Measurements from ENCODE around the gene NUP98.
"Not testable (repeated sequence)": the region's sequence is repeated elsewhere in the genome, so short reads cannot be mapped to it uniquely, and the experiment has no call there.

NUP98 gene

DNA sequence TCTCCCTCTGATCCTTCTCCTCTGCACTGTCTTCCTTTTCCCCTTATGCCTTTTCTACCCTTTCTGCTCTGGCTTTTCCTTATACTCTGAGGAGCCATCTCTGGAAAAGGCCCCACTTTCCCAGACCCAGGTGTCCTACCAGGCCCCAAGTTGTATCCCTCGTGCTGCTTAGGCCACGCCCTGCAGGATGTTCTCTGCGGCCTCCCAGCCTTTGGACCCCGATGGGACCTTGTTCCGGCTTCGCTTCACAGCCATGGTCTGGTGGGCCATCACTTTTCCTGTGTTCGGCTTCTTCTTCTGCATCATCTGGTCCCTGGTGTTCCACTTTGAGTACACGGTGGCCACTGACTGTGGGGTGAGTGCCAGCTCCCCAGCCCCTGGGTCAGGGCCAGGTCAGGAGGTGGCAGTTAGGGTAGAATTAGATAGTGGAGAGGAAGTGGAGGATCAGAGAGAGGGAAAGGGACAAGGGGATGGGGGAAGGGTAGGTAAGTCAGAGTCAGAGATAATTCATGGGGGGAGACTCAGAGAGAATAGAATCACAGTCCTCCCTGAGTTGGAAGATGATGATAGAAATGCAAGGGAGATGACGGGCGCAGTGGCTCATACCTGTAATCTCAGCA lies 19.9 kb upstream of the NUP98 start:
- H3K27ac Mint-ChIP-seq: peak overlapping the region; percentile 16
- DNase-seq (no peak), ATAC-seq (replicated peaks) (no peak)
- no peaks in the 10 kb centered on the region for H3K4me1 Mint-ChIP-seq
- no peaks in the 10 kb centered on the region for H3K9me3 Mint-ChIP-seq
- no peak overlapping the region for H3K4me3 Mint-ChIP-seq
- no peaks in the 10 kb centered on the region for H3K27me3 Mint-ChIP-seq
- H3K36me3 Mint-ChIP-seq: peaks cover 27 to 31% of the 10 kb centered on the region in 2 donors

DNA sequence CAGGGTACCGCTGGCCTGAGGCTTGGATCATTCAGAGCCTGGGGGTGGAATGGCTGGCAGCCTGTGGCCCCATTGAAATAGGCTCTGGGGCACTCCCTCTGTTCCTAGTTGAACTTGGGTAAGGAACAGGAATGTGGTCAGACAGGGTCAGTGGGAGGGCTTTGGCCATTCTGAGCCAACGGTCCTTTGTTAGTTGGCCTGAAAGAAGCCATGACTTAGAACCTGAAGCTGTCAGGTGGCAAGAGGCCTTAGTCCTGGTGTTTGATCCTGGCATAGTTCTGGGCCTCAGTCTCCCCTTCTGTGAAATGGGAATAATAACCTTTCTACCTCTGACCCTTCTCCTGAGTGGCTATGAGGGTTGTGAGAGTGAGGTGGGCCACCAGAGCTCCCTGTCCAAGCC lies 19.3 kb upstream of the NUP98 start:
- Mint-ChIP-seq H3K27me3 (no peaks in the 10 kb centered on the region), H3K4me1 (no peaks in the 10 kb centered on the region), H3K27ac (no peak overlapping the region), H3K4me3 (no peak overlapping the region), H3K36me3 (peaks cover 30 to 31% of the 10 kb centered on the region in 2 donors), H3K9me3 (no peaks in the 10 kb centered on the region)
- no peak for DNase-seq
- ATAC-seq (replicated peaks): no peak

DNA sequence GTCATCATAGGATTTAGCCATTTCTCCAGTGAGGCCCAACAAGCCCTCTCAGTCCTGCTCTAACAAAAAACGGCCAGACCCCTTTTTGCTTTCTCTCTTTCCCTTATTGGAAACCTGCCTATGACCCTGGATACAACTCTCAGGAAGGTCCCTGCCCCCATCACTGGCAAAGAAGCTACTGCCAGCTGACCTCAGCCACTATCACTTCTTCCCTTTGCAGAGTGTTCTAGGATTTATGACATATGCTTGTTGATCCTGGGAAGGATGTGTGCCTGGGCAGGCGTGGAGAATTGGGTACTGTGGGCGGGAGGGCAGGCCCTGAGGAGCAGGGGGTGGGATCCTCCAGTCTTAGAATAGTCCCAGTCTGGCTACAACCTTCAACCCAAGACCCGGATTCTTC lies 18.5 kb upstream of the NUP98 start:
- Mint-ChIP-seq H3K36me3 (peaks cover 35 to 36% of the 10 kb centered on the region in 2 donors), H3K9me3 (no peaks in the 10 kb centered on the region), H3K4me3 (no peak overlapping the region), H3K27ac (no peak overlapping the region), H3K4me1 (no peaks in the 10 kb centered on the region), H3K27me3 (no peaks in the 10 kb centered on the region)
- no peak for ATAC-seq (replicated peaks)
- no peak for DNase-seq

DNA sequence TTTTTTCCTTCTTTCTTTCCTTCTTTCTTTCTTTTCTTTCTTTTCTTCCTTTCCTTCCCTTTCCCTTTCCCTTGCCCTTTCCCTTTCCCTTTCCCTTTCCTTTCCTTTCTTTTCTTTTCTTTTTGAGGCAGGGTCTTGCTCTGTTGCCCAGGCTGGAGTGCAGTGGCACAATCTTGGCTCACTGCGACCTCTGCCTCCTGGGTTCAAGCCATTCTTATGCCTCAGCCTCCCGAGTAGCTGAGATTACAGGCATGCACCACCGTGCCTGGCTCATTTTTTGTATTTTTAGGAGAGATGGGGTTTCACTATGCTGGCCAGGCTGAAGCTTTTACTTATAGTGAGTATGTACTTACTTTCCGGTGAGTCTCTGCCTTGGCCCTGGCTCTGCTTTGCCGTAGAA lies 17.5 kb upstream of the NUP98 start:
- not testable (repeated sequence) for H3K9me3 Mint-ChIP-seq; ATAC-seq (replicated peaks); H3K27ac Mint-ChIP-seq; DNase-seq; H3K4me3 Mint-ChIP-seq; H3K27me3 Mint-ChIP-seq; H3K4me1 Mint-ChIP-seq
- H3K36me3 Mint-ChIP-seq: peaks cover 32 to 35% of the 10 kb centered on the region in 2 donors

DNA sequence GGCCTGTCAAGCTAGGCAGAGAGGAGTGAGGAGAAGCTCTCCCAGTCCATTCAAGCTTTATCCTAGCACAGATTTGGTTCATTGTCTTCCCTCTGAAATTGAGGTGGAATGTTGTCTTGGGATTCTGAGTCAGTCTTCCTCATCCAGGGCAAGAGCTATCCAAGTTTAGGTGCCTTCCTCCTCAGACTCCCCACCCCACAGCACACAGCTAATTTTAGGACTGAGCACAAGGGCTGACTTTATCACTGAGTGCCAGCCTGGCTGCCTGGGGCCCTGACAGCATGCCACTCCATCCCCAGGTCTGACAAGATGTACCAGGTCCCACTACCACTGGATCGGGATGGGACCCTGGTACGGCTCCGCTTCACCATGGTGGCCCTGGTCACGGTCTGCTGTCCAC lies 13.6 kb upstream of the NUP98 start:
- ATAC-seq (replicated peaks) (no peak), DNase-seq (no peak)

DNA sequence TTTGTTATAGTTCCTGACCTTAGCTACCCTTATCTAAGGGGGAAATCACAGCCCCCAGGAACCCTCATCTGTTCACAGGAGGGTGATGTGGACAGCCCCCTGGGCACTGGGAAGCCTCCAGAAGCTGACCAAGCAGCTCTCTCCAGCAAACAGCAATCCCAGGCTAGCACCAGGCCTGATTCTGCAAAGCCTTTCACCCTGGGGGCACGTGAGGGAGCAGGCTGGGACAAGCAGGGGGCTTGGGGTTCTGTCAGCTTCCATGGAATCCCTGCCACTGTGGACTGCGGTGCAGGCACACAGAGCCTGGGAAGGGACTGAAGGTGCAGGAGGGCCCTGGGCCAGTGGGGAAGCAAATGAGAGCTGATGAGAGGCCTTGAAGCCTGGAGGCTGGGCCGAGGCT lies 13.1 kb upstream of the NUP98 start:
- no peak overlapping the region for H3K4me3 Mint-ChIP-seq
- H3K4me1 Mint-ChIP-seq: peaks cover 13% of the 10 kb centered on the region in 2 donors
- no peaks in the 10 kb centered on the region for H3K9me3 Mint-ChIP-seq
- H3K27ac Mint-ChIP-seq: peak overlapping the region; percentile 25
- H3K36me3 Mint-ChIP-seq: peaks cover 11 to 17% of the 10 kb centered on the region in 2 donors
- ATAC-seq (replicated peaks) (no peak), DNase-seq (no peak)
- H3K27me3 Mint-ChIP-seq: no peaks in the 10 kb centered on the region

More for the DNA sequence above, 13.6 kb upstream of the NUP98 start:
- no peaks in the 10 kb centered on the region for H3K9me3 Mint-ChIP-seq
- no peaks in the 10 kb centered on the region for H3K27me3 Mint-ChIP-seq
- H3K36me3 Mint-ChIP-seq: peaks cover 16 to 19% of the 10 kb centered on the region in 2 donors
- peaks cover 13% of the 10 kb centered on the region in 2 donors for H3K4me1 Mint-ChIP-seq
- no peak overlapping the region for H3K4me3 Mint-ChIP-seq
- H3K27ac Mint-ChIP-seq: no peak overlapping the region

DNA sequence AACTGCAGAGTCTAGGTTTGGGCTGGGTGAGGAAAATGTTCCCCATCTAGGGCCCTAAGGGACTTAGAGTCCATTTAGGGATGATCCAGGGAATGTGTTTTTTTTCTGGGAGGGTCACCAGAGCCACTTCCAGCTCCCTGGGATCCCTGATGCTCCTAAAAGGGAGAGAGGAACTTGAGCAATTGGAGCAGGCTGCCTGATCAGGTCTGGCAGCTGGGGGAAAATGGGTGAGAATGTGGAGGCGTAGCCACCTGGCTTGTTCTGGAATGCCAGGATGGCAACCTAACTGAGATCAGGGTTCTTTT lies 12.2 kb upstream of the NUP98 start:
- Mint-ChIP-seq H3K4me1 (peaks cover 13% of the 10 kb centered on the region in 2 donors), H3K36me3 (peaks cover 7 to 14% of the 10 kb centered on the region in 2 donors)

DNA sequence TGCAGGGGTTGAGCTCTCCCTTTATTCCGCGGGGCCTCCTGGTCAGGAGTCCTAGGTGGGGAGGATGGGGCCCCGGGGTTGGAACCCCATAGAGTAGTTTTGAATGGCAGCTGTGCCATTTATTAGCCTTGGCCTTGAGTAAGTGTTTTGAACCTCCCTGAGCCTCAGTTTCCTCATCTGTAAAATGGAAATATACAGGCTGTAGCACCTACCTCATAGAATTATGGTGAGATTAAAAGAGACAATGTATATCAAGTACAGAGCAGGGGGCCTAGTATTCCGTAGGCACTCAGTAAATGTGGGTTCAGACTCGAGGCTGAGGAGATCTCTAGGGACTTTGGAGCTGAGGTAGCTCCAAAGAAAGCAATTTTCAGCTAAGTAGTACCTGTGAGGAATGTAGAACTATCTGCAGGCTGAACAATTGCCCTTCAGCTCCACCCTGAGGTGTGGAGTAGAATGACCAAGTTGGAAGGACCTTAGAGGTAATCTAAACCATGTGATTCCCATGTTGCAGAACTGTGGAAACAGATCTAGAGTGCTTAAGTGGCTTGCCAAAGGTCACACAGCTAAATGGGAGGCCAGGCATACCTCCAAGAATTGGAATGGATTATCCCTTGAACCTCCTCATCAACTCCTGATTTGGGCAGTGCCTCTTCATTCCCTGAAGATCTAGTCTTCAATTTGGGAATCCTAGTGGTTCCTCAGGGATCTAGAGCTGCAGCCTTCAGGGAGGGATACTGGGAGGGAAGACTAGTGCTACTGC lies 11.7 kb upstream of the NUP98 start:
- Mint-ChIP-seq H3K4me3 (peak overlapping the region; percentile 93 to 95), H3K9me3 (no peaks in the 10 kb centered on the region), H3K27ac (peak overlapping the region; percentile 52), H3K36me3 (peaks cover 4 to 12% of the 10 kb centered on the region in 2 donors), H3K27me3 (no peaks in the 10 kb centered on the region), H3K4me1 (peaks cover 13% of the 10 kb centered on the region in 2 donors)
- no peak for DNase-seq
- peak; percentile 86 to 87 for ATAC-seq (replicated peaks)

More for the DNA sequence above, 12.2 kb upstream of the NUP98 start:
- DNase-seq (no peak), ATAC-seq (replicated peaks) (no peak)
- Mint-ChIP-seq H3K27me3 (no peaks in the 10 kb centered on the region), H3K27ac (no peak overlapping the region), H3K4me3 (no peak overlapping the region), H3K9me3 (no peaks in the 10 kb centered on the region)

DNA sequence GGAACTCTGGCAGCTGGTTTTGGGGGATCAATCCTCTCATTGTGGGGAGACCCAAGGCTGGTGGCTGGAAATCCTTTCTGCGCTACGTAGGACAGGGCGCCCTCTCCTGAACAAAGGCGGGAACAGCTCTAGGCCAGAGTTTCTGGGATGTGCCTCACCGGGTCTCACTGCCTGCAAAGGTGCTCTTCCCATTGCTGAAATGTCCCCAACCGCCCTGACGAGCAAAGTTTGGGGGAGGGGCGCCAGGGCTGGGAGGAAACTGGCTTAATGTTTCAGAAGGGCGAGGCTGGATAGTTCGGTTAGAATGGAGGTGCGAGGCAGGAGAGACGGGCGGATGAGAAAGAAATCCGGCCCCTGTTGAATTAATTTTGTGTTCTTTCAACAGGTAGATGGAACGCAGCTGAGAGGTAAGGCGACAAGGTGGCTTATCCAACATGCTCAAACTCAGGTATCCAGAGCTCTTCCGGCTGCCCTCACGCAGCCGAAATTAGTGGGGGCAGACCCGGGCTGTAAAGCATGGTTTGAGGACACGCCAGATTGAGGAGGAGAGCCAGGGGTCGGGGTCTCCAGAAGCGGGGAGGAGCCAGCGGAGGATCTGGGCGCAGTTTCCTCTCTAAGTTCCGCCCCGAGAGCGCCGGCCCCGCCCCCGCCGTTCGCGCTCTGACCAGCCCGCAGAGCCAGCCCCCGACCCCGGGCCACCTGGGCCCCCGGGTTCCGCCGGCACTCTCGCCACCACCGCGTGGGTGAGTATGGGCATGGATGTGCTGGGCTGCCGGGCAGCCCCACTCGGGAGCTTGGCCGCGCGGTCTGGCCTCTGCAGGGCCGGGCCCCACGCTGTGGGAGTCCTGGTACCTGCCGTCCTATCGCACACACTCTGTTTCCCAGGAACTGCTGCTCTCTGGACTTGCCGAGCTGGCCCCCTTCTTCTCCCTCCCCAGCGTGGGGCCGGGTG lies 10.8 kb upstream of the NUP98 start, which contains the start of gene PGAP2:
Gene PGAP2, plus strand, starts transcription at position 652 of the 952 bp plus-strand sequence. CDS start 2,700 bp downstream, outside the sequence.
- Mint-ChIP-seq H3K27ac (peak within 1 kb of the TSS; percentile 65), H3K9me3 (no peaks in the 10 kb centered on the region), H3K36me3 (peaks cover 4 to 12% of the 10 kb centered on the region in 2 donors), H3K4me3 (peak within 1 kb of the TSS; percentile 93 to 95), H3K27me3 (no peaks in the 10 kb centered on the region), H3K4me1 (peaks cover 13% of the 10 kb centered on the region in 2 donors)
- peak; percentile 72 to 76 for ATAC-seq (replicated peaks)
- DNase-seq: peak; percentile 47

DNA sequence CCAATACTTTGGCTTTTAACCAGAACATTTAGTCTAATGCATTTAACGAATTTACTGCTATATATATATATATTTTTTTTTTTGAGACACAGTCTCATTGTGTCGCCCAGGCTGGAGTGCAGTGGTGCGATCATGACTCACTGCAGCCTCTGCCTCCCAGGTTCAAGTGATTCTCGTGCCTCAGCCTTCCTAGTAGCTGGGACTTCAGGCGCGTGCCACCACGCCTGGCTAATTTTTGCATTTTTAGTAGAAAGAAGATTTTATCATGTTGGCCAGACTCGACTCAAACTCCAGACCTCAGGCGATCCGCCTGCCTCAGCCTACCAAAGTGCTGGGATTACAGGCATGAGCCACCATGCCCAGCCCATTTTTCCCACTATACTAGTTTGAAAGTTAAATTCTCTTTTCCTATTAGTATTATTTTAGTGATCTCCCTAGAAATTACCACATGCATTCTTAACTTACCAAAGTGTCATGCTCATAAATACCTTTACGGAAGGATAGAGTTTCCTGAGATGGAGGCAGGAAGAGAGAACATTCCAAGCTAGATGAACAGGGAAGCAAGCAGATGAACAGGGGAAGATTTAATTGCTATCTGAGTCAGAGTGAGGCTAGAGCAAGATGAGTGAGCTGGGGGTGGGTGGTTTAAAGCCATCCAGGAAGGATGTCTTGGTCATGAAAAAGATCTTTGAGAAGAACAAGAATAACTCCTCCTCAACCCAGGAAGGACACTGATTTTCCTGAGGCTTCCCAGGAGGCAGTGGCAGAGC lies 6.6 kb upstream of the NUP98 start:
- Mint-ChIP-seq H3K27ac (no peak overlapping the region), H3K9me3 (no peaks in the 10 kb centered on the region), H3K36me3 (no peaks in the 10 kb centered on the region), H3K27me3 (no peaks in the 10 kb centered on the region), H3K4me1 (peaks cover 11% of the 10 kb centered on the region in 2 donors), H3K4me3 (no peak overlapping the region)
- no peak for ATAC-seq (replicated peaks)
- DNase-seq: no peak

DNA sequence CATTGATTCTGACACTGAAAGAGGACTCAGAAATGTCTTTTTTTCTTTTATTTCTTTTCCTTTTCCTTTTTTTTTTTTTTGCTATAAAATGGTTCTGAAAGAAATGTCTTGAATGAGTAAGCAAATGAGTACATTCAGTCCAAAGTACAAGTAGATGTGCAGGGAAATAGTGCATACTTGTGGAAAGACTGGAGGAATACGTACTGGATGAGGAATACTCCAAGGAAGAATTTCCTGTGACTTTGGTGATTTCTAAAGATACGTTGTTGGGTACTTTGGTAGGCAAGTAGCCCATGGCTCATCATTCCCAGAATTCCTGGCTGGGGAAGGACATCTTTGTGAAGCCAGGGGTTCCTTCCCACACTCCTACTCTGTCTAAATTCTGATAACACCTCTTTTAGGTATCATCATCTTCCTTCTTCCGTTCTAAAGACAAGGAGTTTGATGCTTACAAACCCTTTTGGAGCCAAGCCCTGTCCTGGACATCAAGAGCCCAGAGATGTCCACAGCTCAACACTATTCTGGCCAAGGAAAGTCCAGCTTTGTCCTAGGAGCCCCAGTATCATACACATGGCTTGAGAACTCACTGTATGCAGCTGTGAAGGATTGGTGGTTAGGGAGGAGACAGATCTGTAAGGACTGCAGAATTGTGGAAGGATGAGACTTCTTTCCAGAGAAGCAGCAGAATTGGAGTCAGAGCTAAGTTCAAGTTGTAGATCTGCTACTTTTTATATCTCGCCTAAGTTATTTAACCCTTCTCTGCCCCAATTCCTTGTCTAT lies 4.8 kb upstream of the NUP98 start:
- Mint-ChIP-seq H3K4me3 (no peak overlapping the region), H3K27ac (no peak overlapping the region), H3K36me3 (no peaks in the 10 kb centered on the region), H3K27me3 (no peaks in the 10 kb centered on the region), H3K4me1 (peaks cover 0 to 4% of the 10 kb centered on the region in 2 donors), H3K9me3 (no peaks in the 10 kb centered on the region)
- ATAC-seq (replicated peaks): no peak
- DNase-seq: no peak

DNA sequence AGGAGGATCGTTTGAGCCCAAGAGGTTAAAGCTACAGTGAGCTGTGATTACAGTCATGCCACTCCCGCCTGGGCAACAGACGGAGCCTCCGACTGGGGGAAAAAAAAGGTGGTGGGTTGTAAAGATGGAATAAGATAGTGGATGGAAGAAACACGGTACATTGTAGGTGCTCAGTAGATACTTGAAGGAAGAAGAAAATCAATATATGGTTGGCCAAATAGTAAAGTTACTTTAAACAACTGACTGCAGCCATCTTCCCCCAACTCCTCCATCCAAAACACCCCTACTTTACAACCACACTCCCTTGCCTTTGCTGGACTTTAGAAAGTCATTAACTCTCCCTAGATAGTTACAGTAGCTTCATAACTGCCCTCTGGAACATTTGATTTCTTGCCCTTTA lies 2.5 kb upstream of the NUP98 start:
- ATAC-seq (replicated peaks) (no peak), DNase-seq (no peak)
- Mint-ChIP-seq H3K27me3 (no peaks in the 10 kb centered on the region), H3K9me3 (no peaks in the 10 kb centered on the region), H3K4me1 (peaks cover 12 to 13% of the 10 kb centered on the region in 2 donors), H3K36me3 (peaks cover 3 to 5% of the 10 kb centered on the region in 2 donors), H3K4me3 (no peak overlapping the region), H3K27ac (no peak overlapping the region)

DNA sequence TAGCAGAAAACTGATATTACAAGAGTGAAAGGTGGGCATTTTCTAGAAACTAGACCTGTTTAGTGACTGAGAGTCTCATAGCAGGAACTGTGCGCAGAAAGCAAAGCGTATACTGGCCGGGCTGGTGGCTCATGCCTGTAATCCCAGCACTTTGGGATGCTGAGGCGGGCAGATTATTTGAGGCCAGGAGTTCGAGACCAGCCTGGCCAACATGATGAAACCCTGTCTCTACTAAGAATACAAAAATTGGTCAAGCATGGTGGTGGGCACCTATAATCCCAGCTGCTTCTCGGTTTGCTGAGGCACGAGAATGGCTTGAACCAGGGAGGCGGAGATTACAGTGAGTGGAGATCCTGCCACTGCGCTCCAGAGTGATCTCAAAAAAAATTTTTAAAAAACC lies 1.8 kb upstream of the NUP98 start:
- Mint-ChIP-seq H3K9me3 (no peaks in the 10 kb centered on the region), H3K36me3 (peaks cover 5 to 6% of the 10 kb centered on the region in 2 donors), H3K4me3 (peak overlapping the region; percentile 94), H3K27ac (peak overlapping the region; percentile 98), H3K4me1 (peaks cover 12 to 20% of the 10 kb centered on the region in 2 donors), H3K27me3 (no peaks in the 10 kb centered on the region)
- no peak for DNase-seq
- ATAC-seq (replicated peaks): no peak

Data from stimulated activated naive B cell treated with anti-CD40 and anti-IgM and Interleukin-4, amounts not matched to agents 10 μg/mL and 1 μg/mL and 100 μg/mL, for 72 hours (primary cell).